Stimulated activated CD4-positive, alpha-beta T cell treated with anti-CD3 and anti-CD28 coated beads, Interleukin-12 subunit alpha, Interleukin-12 subunit beta, amount 100 ng/mL, for 24 hours (primary cell): Measurements from ENCODE around the gene NACAD.

Experiments used
- DNase-seq, 2 experiments: peaks; one replicate each; pipeline ENCODE4 v3.0.0-alpha.2; 2020; ENCODE audit warnings: low read depth in 2 of 2

The NACAD gene

DNA sequence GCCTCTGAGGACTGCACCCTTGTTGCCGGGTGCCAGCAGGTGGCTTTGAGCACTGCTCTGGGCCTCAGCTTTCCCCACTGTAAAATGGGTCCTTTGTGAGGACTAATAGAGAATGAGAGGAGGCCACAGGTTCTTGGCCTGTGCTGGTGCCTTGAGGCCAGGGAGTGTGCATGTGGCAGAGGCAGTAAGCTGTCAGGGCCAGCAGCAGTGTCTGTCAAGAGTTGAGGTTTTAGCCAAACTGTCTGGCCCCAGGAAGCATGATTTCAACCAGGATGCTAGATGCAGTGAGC lies 13.5 kb downstream of the NACAD start:
- DNase-seq, result no peak

DNA sequence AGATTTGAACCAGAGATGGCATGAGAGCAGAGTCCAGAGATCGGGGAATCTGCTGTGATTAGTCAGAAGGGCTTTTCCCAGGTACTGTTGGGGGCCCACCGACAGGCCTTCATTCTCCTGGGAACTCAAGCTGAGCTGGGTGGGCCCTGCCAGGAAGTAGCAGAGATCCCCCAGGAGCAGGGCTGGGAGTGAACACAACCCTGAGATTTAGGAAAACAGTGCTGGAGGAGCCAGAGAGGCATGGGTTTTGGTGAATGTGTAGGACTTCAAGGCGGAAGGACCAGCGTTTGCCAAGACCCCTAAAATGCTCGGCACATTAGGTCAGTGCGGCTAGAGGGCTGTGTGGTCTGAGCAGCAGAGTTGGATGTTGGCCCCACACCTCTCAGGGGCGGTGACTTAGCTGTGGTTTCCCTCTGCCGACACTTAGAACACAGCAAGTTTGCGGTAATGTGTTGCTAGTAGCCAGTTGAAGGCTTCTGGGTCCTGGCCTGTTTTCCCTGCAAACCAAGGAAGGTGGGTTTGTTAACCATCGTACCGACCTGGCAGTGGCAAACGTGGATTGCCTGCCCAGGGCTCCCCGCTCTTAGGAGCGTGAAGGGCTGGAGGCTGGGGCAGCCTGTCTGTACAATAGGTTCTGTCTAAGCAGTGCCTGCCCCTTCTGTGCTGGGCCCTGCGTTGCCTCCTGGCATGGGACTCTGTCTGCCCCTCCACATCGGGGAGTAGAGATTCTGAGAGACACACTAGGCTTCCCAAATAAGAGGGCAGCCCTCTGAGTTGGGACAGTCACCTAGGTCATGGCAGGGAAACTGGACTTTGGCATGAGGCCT lies 14.0 kb downstream of the NACAD start:
- DNase-seq, result no peak

DNA sequence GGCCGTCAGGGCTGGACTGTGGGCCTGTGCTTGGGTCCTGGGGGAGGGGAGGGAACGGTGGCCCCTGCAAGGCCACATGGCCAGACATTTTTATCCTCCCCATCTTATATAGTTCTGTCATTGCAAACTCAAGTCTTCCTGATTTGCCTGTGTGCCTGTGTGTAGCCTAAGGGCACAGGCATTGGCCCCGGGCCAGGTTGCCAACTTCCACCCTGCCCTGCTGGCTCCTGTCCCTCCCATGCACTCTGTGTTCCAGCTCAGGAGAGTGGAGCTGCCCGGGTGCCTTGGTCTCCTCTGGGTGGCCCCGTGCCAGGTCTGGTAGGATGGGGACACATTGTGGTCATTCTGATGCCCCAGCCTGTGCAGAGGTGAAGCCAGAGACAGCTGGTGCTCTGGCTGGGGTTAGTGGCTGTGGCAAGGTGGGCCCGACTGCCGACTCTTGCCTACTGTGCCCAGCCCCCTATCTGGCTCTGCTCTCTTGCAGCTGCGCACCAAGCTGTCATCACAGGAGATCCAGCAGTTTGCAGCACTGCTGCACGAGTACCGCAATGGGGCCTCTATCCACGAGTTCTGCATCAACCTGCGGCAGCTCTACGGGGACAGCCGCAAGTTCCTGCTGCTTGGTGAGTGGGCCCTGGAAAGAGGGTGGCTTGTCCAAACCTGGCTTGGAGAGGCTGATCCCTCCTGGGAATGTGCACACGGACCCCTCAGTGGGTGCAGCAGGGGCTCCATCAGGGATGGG lies 14.8 kb downstream of the NACAD start:
- DNase-seq, result no peak

DNA sequence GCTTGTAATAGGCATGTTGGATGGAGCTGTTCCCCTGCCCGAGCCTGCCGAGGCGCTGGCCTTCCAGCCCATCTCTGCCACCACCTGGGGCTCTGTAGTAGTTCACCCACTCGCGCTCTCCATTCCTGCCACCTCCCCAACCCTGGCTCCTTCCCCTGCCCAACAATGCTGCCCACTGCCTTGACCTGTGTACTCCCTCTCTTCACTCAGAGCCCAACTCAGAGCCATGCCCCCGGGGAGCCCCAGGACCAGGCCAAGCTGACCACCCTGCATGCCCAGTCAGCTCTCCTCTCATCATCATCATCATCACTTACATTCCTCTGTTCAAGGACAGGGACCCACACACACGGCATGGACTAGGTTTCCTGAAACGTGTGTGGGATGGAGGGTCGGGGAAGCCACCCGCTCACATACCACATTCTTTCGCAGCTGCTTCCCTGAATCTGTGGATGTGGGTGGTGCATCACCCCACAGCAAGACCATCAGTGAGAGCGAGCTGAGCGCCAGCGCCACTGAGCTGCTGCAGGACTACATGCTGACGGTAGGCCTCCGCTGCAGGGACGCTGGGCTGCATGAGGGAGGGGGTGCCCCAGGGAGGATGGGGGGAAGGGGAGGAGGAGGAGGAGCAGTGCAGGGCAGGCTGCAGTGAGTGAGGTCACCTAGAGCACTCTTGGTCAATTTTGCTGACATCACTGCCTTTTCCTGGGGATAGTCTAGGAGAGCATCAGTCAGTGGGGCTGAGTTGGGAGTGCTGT lies 15.6 kb downstream of the NACAD start:
- DNase-seq, result no peak

DNA sequence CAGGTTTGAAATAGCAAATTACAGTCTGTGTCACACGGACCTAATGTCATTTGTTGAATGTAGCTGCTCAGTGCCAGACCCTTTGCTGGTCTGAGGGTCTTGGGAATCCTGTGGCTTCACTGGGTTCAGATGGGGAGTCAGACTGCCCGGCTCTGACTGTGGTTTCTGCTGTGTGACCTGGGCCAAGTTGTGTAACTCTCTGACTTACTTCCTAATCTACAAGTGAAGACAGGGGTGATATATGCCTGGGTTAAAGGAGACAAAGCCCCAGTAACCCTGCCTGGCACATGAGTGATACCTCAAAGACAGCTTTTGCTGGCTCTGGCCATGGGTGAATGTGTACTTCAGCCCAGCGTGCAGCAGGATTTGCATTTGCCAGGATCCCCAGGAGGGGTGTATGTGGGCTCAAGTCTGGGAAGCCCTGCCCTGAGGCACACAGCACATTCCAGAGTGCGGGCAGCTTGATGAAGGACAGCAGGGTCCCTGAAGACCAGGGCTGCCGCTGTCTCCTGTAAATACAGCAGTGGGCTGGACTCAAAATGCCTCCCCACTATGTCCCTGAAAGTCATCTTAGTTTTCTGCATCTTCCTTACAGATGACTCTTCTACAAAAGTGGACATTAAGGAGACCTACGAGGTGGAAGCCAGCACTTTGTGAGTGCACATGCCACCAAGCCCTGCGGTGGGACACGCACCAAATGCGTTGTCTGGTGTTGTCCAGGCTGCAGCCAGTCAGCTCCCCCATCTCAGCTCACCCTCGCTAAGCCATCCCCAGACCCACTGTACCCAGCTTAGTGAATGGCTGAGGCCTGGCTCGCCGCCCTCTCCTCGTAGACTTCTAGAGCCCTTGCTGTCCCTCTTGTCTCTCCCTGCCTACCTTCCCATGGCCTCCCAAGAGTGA lies 16.4 kb downstream of the NACAD start:
- DNase-seq, result no peak

DNA sequence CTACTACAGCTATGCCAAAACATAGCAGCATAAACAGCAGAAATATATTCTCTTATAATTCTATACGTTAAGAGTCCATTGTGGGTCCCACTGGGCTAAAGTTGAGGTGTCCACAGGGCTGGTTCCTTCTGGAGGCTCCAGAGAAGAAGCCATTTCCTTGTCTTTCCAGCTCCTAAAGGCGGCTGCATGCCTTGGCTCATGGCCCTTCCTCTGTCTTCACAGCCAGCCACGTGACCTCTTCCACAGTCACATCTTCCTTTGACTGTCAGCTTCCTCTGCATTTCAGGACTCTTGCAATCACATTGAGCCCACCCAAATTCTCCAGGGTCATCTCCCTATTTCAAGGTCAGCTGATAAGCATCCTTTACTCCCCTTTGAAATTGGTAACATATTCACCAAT lies 17.2 kb downstream of the NACAD start:
- no peak for DNase-seq

DNA sequence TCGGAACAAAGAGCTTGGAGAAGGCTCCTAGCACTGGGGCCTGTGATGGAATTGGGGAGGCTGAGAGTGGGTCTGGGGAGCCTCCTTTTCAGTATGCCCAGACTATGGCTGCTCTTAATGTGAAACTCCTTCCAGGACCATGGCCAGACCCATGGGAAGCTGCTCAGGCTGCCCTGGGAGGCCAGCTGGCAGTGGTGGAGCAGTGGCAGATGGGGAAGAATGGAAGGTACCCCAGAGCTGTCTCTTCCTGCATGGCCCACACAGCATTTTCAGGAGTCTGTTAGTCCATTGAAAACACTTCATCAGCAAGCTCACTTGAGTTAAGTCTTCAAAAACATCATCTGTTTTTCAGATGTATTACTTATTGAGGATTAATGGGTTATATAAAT lies 18.5 kb downstream of the NACAD start:
- DNase-seq, result no peak

DNA sequence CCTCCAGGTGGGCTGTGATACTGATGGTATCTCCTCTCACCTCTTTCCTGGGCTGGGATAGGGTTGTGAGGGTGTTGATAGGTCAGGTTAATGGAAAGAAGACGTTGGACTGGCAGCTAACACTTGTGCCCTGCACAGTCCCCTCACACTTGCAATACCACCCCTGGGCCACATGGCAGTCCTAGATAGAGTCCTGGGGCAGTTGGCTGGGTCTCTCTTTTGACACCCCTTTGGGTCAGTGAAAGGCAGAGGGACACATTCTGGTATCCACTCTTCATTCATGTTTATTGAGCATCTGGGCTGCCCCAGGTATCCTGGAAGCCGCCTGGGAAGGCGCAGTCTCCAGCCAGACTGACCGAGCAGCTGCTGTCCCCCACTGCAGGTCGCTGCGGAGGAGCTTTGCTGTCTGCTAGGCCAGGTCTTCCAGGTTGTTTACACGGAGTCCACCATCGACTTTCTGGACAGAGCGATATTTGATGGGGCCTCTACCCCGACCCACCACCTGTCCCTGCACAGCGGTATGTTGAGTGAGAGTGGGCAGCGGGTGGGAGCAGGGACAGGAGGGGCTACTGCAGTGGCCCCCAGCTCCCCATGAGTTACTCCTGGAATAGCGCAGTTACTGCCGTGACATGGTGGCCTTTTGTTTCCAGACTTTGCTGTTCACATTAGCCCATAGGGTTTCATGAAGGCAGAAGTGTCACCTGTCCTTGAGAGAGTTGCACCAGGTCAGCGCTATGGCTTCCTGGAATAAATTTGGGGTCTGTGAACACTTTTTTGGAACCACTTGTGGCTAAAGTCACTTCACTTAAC lies 19.1 kb downstream of the NACAD start:
- DNase-seq, result no peak

DNA sequence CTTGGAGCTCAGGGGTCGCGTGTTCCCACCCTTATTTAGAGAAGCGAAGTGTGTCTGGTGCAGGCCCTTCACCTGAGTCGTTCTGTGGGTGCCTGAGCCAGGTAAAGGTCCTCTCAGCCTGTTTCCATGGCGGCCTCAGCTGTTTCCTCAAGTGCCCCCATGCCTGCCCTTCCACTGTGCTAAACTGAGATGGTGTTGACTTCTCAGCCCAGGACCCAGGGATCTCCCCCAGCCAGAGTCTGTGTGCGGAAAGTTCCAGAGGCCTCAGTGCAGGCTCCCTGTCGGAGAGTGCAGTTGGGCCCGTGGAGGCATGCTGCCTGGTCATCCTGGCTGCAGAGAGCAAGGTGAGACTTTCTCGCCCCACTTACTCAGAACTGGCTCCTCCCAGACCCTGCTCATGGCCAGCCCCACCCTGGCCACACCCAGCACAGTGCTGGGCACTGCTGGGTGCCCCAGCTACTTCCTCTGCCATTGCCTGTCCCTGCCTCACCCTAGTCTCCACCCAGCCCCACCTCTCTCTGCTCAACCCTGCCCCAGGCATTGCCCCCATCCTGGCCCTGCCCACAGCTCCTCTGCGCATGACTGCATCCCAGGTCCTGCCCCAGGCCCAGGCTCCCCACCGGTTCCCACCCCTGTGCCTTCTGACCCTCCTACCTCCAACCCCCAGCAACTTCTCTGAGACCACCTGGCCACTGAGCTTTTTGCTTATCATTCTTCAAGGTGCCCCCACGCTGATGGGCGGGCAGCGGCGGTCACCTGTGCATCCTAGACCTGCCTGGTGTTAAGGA lies 20.3 kb downstream of the NACAD start:
- DNase-seq, result no peak

DNA sequence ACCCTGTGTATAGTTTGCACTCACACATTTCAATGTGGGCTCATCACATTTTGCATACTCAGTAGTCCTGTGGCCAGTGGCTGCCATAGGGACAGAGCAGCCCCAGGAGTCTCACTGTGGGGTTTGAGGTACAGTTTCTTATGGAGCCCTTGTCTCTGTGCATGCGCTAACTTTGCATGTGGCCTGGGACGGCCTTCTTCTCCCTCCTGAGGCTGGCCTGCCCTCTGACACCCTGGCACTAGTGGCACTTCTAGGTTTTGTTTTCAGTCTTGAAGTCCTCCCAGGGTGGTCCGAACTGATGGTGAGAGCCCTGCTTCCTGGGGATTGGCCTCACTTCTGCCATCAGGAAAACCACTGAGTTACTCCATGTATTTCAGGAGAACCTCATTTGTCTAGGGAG lies 21.2 kb downstream of the NACAD start:
- DNase-seq, result no peak

DNA sequence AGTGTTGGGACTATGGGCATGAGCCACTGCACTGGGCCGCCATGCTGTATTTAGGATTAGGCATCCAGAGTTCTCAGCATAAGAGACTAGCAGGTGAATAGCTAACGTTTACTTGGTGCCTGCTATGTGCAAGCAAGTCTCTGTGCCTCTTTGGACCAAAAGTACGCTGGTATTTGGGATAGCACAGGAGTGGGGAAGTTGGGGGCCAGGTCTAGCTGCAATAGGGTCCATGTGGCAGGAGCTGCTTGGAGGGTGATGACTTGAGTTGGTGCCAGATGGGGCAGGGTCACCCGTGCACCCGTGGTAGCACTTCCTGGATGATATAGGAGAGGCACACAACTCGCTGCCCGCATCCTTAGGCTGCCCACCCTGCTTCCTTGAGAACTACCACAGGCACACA lies 22.4 kb downstream of the NACAD start:
- no peak for DNase-seq

DNA sequence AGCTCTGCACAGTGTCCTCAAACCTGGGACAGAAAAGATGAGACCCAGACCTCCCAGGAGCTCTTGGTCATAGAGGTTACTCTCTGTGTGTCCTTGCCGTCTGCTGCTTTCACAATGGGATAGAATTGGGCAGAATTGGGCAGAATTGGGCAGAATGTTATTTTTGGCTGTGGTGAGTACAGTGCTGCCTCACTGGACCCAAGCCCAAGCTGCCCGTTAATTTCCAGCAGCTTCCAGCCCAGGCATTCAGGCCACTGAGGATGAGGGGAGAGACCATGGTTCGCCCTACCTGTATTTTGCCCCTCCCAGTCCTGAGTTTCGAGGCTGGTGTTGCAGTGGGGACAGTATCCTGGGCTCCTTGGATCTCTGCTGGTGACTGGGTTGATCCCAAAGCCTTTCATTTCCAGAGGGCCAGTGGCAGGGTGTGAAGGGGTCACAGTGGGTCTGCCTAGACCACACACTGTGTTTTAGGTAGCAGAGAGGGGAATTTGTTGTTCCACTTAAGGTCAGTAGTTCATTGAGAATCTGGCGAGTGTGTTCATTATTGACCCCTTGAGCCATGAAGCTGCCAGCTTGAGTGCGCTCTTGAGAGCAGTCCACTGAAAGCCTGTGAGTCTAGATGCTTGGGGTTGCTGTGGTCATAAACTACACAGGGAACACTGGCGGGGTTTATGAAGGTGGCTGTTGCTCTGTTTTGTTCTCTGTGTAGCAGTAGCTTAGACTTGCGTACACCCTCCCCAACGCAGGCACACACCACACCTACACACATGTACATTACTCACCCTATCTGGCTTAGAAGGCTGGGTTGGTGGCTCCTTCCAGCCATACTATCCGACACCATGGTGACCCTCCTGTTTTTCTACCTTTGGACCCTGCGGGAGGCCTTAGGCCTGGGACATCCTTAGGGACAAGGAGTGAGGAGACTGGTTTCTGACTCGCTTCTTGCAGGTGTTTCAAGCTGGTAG lies 23.5 kb downstream of the NACAD start:
- no peak for DNase-seq

DNA sequence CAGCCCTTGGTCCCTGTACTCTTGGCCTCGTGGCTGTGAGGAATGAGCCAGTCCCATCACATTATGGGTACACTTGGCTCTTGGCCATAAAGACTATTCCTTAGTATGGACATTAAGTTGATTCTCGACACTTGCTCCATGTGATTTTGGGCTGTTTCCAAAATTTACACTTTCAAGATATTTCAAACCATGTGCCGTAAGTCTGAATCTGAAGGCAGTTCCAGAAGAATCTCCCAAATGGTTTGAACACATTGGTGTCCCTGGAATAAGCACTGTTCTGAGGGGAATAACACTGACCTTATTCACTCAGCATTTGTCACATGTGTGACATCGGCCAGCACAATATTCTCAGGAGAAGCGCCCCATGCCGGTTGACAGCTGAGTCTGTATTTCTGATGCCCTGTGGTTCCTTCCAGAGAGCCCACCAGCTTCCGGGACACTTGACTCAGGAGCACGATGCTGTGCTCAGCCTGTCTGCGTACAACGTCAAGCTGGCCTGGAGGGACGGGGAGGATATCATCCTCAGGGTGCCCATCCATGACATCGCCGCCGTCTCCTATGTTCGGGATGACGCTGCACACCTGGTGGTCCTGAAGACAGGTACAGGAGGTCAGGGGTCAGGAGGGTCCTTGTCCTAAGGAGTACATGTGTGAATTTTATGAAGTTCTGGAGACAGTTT lies 24.6 kb downstream of the NACAD start:
- DNase-seq, result no peak

DNA sequence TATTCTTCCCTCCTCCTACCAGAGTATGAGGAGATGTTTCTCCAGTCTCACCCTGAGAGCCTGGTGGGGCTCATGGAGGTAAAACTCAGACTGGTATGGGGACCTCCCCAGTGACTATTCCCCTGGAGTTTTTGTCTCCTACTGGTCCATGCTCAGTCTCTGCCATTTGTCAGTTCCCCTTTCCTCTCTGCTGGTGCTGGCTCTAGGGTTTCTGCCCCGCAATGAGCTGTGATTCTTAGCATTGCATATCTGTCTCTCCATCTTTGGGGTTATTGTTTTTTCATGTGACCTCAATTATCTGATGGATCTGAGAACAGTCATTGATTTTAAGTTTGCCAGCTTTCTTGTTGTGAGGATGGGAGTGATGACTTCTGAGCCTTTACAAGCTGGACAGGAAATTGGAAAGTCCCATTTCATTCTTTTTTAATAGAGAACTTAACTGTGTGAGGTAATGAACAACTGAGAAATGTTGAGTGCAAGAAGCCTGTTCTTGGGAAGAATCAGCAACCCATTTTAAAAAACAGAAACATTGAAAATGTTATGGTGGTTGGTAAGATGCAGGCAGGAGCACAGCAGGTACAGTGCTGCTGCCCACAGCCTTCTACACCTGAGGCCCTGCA lies 26.9 kb downstream of the NACAD start:
- no peak for DNase-seq

DNA sequence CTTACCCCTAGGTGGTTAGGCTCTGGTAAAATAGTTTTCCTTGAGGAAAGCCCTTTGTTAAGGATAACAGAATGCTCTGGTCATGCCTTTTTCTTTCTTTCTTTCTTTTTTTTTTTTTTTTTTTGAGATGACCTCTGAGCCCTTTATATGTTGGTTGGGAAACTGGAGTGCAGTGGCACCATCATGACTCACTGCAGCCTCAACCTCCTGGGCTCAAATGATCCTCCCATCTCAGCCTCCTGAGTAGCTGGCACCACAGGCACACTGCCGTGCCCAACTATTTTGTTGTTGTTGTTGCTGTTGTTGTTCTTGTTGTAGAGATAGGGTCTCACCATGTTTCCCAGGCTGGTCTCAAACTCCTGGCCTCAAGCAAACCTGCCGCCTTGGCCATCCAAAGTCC lies 27.4 kb downstream of the NACAD start:
- no peak for DNase-seq

DNA sequence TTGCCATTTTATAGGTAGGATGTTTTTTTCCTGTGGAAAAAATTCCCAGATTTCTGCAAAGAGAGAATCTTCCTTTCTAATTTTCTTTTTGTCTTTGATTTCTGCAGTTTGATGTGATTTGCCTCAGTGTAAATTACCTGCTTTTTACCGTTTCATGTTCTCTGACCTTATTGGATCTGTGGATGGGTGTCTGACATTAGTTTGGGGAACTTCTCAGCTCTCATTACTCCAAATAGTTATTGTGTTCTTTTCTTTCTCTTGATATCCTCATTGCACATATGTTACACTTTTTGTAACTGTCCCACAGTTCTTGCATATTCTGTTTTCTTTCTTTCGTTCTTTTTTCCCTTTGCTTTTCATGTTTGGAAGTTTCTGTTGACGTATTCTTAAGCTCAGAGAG lies 28.5 kb downstream of the NACAD start:
- no peak for DNase-seq

DNA sequence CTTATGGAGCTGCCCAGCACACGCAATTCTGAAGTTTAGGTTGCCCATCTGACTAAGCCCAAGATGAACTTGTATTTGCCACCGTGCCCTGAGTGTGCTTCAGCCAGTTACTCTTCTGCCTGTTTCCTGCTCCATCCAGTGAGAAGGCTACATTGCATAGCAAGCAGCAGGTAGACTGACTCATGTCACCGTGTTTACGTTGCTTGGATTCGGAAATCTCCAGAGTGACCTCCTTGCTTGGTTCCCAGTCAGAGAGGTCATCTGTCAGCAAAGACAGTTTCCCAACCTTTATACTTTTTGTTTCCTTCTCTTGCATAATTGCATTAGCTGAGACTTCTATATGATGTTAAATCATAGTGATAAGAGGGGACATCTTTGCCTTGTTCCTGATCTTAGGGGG lies 30.9 kb downstream of the NACAD start:
- no peak for DNase-seq
